LoVo (cell line): Measurements from ENCODE around the gene OTOS.

Experiments used
- DNase-seq: peaks from one replicate; pipeline ENCODE4 v3.0.0-alpha.2; 2016; ENCODE audit warnings: low spot score

OTOS gene

DNA sequence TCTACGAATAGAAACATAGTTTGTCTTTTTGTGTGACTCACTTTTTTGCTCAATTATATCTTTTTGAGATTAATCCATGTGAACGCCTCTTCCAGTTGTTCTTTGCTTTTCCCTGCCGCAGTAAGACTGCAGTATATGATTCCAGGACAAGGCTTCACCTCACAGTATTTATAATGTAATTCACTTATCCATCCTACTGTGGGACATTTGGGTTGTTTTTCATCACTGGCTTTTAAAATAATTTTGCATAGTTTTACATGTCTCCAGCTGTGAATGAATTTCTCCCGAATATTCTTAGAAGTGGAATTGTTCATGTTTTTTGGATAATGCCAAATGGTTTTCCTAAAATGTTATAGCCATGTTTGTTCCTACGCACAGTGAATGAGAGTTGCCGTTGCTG, 26.2 kb downstream of the OTOS start:
- no peak for DNase-seq

GRCh38 chr2:240112914-240113690, 27.4 kb downstream of the OTOS start:
- no peak for DNase-seq

DNA sequence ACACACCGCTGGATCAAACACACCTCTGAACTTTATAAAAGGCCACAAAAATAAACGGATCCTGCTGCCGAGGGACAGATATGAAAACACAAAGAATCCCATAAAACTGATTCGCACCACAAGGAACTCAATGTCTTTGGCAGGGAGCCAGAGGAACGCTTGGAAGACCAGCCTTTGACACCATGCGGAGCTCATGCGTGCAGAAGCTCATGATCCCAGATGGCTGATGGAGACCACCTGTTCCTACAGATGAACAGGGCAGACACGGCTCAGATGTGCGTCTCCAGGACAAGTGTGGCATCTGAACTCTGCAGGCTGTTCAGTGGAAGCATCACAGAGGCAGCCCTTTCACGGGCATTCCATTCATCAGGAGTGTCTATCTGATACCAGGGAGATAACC, 29.2 kb downstream of the OTOS start:
- DNase-seq, result no peak

DNA sequence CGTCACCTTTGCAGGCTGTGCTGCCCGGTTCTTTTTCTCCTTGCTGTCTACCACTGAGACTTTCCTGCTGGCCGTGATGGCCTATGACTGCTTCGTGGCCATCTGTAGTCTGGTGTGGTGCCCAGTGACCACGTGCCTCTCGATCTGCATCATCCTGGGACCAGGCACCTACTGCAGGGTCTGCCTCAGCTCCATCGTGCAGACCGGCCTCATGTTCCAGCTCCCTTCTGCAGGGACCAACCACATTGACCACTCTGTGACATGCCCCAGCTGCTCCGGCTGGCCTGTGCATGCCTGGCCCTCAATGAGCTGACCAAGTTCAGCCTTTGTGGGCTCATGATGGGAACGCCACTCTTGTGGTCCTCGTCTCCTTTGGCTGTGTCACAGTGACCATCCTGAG, 31.1 kb downstream of the OTOS start:
- no peak for DNase-seq

DNA sequence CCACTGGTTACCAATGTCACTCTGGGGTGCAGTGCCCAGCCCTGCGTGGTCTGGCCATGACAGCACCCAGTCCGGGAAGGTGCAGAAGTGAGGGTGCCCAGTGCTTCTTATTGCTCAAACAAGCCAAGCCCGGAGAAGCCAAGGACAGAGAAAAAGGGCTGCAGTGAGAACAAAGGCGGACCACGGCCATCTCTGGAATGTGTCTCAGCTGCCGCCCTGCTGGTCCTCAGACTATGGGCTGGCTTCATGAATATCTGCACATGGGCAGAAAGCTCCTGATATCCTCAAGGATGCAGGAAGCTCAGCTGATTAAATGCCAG, 33.0 kb downstream of the OTOS start:
- no peak for DNase-seq

DNA sequence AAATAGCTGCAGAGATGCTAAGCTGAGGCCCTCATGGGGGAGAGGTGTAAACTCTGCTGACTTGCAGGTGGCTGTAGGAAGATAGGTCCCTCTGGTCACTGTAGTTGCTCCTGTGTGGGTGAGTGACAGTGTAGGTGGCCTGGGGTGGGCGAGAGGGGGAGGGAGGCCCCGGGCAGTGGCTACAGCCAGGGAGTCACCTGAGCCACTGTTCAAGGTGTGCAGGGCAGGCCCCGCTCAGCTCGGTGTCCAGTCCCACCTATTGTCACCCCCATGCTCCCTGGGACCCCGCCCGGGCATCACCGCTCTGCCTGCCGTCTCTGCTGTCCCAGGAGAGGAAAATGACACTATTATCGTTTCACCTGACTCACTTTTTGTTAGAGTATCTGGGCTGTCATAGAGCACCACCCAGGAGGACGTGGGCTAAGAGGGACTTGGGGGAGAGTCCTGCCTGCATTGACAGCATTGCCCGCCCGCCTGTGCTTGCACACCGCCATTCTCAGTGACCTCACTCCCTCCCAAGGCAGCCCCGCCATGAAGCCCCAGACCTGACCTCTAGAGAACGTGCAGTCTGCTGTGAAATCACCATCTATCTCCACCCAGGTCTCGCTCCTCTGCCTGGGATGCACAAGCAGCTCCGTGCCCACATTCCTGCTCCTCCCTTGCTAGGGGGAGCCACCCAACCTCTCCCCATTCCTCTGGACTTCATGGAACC, 33.5 kb downstream of the OTOS start:
- no peak for DNase-seq

- DNase-seq, result no peak
Observed at GRCh38 chr2:240105982-240106381, 34.5 kb downstream of the OTOS start.

GRCh38 chr2:240103136-240103535, 37.3 kb downstream of the OTOS start:
- DNase-seq, result no peak

DNA sequence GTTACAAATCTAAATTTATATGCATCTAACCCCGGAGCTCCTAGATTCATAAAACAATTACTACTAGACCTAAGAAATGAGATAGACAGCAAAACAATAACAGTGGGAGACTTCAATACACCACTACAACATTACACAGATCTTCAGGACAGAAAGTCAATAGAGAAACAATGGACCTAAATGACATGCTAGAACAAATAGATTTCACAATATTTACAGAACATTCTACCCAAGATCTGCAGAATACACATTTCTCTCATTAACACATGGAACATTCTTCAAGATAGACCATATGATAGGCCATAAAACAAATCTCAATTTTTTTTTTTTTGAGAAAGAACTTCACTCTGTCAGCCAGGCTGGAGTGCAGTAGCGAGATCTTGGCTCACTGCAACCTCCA, 42.1 kb downstream of the OTOS start:
- no peak for DNase-seq

DNA sequence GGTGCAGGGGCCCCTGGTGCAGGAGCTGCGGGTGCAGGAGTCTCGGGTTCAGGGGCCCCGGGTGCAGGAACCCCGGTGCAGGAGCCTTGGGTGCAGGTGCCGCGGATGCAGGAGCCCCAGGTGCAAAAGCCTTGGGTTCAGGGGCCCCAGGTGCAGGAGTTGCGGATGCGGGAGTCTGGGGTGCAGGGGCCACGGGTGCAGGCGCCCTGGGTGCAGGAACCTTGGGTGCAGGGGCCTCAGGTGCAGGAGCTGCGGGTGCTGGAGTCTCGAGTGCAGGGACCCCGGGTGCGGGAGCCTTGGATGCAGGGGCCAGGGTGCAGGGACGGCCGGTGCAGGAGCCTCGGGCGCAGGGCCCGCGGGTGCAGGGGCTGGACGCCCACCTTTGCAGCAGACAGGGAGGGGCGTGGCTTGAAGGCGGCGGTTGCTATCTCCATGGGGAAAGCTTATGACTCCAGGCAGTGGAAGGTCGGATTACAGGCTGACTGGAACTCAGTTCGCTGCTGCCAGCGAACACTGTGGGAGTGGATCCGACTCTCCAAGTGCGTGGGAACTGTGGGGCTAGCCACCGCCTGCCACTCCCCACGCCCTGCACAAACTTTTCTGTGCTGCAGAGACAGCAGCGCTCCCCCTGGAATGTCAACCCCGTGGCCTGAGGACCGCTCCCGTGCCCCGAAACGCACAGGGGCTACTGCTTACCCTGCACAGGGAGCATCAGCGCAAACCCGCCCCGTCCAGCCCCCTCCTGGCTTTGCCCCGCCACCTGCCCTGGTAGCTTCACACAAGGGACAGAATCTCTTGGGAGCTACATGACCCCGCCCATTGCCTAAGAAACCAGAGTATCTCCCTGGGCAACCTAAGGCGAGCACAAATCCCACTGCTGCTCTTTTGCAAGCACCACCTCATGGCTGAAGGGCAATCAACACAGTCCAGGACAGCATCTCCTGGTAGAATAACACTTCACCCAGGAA, 44.6 kb downstream of the OTOS start:
- no peak for DNase-seq

- no peak for DNase-seq
Observed at GRCh38 chr2:240089306-240089705, 51.2 kb downstream of the OTOS start.
